Measurements from ENCODE around the gene LPAR3.

Gene LPAR3

GRCh38 chr1:84823991-84824390, 69.0 kb downstream of the LPAR3 start:
- no peak for DNase-seq

- no peak for DNase-seq
These were observed 69.5 kb downstream of the LPAR3 start for GRCh38 chr1:84823511-84823910.

DNA sequence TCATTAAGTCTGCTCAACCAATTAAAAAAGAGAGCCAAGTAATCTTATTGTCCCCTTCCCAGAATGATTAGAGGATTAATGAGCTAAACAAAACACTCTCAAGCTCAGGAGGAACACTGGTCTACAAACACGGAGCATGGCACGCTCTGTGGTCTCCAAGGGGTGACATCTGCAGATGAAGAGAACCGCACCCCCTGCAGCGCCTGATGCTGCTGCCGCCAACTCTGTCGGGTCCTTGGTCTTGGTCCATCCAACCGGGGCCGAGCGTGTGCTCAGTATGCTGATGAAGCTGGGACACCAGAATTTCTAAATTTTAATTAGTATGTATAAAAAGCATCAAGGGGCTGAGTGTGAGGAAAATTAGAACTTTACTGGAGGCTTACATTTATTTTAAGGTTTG, 82.7 kb downstream of the LPAR3 start:
- DNase-seq = no peak

DNA sequence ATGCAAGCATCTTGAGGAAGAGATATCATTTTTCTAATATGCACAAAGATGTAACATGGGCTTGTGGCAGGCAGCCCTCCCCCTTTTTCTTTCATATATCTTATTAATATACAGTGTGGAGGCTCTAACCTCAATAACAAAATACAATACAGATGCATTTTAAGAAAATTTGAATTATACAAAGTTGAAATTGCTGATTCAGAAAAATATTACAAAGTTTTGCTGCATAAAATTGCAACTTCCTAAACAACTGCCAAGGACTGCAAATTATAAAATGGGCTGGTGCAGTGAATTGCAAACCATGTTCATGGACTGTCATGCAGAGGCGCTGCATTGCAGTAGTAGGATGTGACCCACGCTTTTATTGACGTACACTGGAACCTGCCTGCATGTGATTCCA, 84.0 kb downstream of the LPAR3 start:
- DNase-seq = no peak

DNA sequence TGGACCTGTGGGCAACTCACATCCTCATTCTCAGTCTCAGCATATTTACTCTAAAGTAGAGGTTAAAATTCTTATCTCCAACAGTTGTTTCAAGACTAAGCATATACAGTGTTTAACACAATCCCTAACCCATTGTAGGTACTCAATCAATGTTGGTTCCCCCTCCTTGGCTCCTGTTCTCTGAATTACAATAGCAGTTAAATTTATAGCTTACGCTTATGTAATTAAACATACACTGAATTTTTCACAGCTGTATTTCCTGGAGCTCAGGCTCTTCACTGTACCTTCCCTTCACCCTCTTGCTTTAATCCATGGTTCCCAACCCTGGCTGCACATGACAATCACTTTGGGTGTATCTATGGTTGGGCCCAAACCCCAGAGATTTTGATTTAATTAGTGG, 89.4 kb downstream of the LPAR3 start:
- no peak for DNase-seq

GRCh38 chr1:84802567-84803232, 90.3 kb downstream of the LPAR3 start:
- no peak for DNase-seq

GRCh38 chr1:84800090-84801073, 92.6 kb downstream of the LPAR3 start:
- DNase-seq = no peak

DNA sequence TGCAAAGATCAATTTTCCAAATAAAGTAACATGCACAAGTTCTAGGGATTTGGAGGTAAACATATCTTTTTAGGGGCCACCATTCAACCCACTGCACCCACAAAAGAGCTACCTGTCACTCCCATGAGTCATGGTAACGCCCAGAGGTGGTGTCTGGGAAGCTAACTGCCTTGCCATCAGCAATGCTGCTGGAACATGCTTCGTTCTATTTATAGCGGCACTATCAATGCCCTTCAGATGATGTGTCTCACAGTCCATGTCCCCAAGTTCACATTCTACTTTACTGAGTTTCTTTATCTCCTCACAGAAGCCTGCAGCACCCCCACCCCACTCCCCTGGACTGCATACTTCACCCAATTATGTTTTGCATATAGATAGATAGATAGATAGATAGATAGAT, 95.4 kb downstream of the LPAR3 start:
- no peak for DNase-seq

- no peak for DNase-seq
These were observed 96.9 kb downstream of the LPAR3 start for GRCh38 chr1:84795966-84796600.

- DNase-seq = no peak
These were observed 97.8 kb downstream of the LPAR3 start for GRCh38 chr1:84795213-84795612.

DNA sequence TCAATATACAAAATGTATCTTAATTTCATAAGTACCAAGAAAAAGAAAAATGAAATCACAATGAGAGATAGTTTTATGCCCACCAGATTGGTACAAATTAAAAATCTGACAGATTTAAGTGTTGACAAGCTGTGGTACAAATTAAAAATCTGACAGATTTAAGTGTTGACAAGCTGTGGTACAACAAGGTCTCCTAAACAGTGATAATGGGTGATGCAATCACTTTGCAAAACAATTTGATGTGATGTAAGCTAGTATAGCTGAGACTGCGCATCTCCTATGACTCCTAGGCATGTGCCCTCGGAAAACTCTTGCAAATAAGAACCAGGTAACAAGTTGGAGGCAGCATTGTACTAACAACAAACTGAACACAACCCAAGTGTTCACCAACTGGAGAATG, 100.6 kb downstream of the LPAR3 start:
- DNase-seq = no peak

DNA sequence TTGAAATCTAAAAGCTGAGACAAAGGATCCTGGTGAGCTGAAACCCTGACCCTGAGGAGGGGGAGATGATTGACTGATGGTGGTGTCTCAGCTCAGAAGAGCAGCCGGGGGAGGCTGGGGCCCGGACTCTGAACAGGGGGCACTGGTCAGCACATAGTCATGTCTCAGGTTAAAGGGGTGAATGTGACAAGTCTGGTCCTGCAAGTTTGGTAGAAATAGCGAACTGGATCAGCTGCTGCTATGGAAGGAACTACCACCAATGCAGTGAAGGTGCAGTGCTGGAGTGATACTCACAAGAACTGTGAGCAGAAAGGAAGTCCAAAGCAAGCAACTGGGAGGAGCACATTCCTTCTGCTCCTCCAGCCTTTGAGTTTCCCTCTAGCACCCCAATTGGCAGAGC, 104.0 kb downstream of the LPAR3 start:
- no peak for DNase-seq

- no peak for DNase-seq
These were observed 107.6 kb downstream of the LPAR3 start for GRCh38 chr1:84785271-84786036.

DNA sequence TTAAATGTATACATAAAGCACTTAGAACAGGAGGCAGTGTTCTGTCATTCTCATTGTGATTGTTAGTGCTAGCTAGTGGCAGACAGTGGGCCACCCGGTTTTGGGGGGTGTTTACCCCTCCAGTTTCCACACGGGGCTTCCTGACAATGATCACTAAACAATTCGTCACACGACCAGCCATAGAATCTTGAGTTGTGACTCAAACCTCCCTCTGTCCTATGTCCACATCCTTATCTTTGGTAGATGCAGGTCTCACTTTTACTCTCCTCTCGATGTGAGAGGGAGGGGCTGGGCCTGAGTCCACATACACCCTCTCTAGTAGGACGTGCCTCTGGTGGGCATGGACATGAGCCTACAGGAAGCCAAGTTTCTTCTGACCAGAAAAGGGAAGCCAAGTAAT, 110.1 kb downstream of the LPAR3 start:
- DNase-seq = no peak

DNA sequence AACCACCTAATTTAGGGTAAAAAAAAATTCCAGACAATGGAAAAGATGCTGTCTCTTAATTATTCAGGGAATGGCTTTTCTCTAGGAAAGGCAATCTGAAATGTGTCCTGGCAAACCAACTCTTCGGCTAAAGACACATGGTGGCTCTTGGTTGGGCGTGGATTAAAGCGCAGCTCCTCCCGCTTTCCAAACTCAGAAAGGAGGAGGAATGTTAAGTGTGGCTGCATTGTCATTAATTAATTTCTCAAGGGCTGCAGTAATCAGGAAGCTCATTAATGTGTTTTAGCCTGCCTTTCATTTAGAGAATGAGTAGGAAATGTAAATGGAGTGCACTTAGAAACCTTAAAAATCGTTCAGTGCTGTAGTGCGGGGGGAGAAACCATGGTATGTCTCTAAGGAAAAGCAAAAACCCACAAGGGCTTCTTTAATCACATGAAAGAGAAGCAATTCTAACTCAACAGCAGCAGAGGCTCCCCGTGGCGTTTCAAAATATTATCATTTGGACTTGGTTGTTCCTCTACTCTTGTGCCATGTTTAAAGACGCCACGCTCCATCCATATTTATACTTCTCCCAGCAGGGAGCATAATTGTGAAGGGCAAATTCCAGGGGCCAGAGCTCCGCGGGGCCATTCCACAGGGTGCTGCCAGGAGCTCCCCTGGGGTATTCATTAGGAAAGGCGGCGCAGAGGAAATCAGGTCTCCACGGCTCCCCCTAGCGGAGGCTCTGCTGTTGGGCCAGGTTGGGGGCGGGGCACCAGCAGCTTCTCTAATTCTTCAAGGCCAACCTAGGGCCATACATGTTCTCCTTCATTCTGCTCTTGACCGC, 110.8 kb downstream of the LPAR3 start:
- DNase-seq = peak; percentile 81

DNA sequence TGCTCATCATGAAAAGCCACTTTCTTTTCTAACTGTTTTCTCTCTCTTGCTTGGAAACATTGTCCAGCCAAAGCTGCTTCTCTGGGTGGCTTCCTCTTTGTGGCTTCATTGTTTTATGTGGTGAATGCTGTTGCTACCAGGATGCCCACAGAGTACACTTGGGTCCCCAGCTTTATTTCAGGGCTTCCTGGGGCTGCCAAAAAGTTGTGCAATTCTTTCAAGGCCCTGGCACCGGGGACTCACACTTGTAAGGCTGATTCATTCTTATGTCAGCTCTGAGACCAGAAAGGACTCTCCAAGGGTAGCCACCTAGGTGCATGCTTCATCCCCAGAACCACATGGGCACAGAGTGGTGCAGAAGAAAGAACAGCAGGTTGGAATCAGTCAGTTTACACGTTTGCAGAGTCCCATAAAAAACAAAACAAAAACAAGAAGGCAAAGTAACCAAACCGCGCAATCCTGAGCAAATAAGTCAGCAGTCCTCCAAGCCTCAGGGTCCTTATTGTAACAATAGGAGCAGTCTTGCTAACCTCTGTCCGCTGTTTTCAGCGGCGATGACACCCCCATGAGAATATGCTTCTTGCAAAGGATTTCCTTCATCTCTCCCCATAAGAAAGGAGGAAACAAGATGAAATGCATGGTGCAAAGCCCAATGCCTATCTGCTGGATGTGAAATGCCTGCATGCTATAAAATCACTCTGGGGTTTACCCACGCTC, 112.8 kb downstream of the LPAR3 start:
- no peak for DNase-seq

GRCh38 chr1:84776639-84777038, 116.4 kb downstream of the LPAR3 start:
- no peak for DNase-seq

GRCh38 chr1:84775535-84775920, 117.5 kb downstream of the LPAR3 start:
- DNase-seq = no peak

DNA sequence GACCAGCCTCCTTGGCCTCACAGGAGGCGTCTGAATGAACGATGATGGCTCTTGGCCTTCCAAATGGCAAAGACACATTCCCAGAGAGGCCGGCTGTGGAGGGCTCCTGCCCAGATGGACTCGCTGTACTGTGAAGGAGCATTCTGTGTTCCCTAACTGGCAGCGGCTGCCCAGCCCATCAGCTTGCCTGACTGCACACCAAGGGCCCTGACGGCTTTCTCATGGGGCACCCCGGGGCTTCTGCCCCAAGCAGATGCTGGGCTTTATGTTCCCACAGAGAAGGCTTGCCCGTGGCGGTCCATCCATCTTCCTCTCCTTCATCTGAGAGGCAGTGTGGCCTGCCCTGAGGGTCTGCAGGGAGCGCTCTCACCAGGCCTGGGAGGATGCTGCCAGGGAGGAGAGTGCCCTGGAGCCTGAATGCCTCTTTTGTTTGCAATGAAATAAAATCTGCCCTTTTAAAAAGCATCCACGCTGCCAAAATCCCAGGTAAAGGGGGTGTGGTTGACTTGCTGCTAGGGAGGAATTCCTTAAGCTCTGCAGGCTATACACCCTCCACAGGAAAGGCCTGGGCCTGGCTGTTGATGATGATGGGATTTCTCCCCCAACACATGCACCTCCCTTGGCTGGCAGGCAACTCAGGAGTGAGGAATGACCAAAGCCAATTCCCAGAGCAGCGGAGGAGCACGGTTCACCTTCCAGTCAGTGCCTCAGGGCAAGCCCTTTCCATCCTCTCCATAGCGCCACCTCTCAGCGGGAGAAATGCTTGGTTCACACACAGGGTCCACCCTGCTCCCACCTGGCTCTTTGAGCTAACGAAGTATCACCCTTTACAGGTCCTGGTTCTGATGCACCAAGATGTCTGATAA, 118.1 kb downstream of the LPAR3 start:
- no peak for DNase-seq

GRCh38 chr1:84773933-84774497, 119.0 kb downstream of the LPAR3 start:
- no peak for DNase-seq

Data from stimulated activated CD4-positive, alpha-beta T cell treated with anti-CD3 and anti-CD28 coated beads, Interleukin-12 subunit alpha, Interleukin-12 subunit beta, amount 100 ng/mL, for 4 hours (primary cell).